AG04449 (cell line): ENCODE data around the gene LRRC28.

ENCODE experiments used
- CTCF ChIA-PET: fragments of 350-600 bp; formaldehyde crosslinking; extraction: SDS; loops from one replicate; lab custom pipeline; 2021; ENCODE audit warnings: antibody characterized with exemption; lab: Yijun Ruan, JAX
- POLR2A ChIA-PET: fragments of 400-600, 350-600 bp; formaldehyde crosslinking; extraction: SDS; loops from one replicate; lab custom pipeline; 2020; ENCODE audit warnings: antibody characterized with exemption, inconsistent platforms; lab: Yijun Ruan, JAX
- DNase-seq: peaks from one replicate; pipeline ENCODE4 v3.0.0-alpha.2; 2010; ENCODE audit warnings: low read depth, low spot score
- H3K4me3 ChIP-seq: 2 replicates; pipeline ENCODE4 v1.5.1; 2011; ENCODE audit warnings: low read depth, mild to moderate bottlenecking, control low read depth, low read length
- CTCF ChIP-seq: IDR thresholded peaks from one replicate; pipeline ENCODE4 v1.5.1; 2011; ENCODE audit warnings: mild to moderate bottlenecking, moderate library complexity, low read length, control low read depth, inconsistent platforms; ENCODE audit not compliant: insufficient read depth; ENCODE audit errors: missing control alignments

Gene LRRC28

GRCh38 chr15:99333981-99334380 is 82.7 kb downstream of the LRRC28 start:
- TF ChIP-seq CTCF = no peak
- no peak for DNase-seq
- H3K4me3 ChIP-seq = no peak overlapping the region
- POLR2A ChIA-PET = no interaction called here
- CTCF ChIA-PET = interaction anchor here (0.7 to 2.6 kb wide), 6 partner anchors 8 to 370 kb away, joined by 3 to 11 read pairs (median 4); no protein-coding TSS in a partner anchor

- POLR2A ChIA-PET = no interaction called here
- H3K4me3 ChIP-seq = no peak overlapping the region
- CTCF ChIA-PET = interaction anchor here (1.1 to 2.6 kb wide), 2 partner anchors 9 to 368 kb away, joined by 3 to 11 read pairs; no protein-coding TSS in a partner anchor
- no peak for TF ChIP-seq CTCF
- no peak for DNase-seq
Observed at GRCh38 chr15:99335508-99335907, 84.2 kb downstream of the LRRC28 start.

GRCh38 chr15:99336794-99337193 is 85.5 kb downstream of the LRRC28 start:
- TF ChIP-seq CTCF = no peak
- DNase-seq = no peak
- H3K4me3 ChIP-seq = no peak overlapping the region
- ChIA-PET POLR2A (no interaction called here), CTCF (interaction anchor here (1.1 to 1.5 kb wide), 2 partner anchors 11 to 368 kb away, joined by 3 read pairs; no protein-coding TSS in a partner anchor)

- ChIA-PET CTCF (interaction anchor here (0.7 to 4.3 kb wide), 8 partner anchors 20 to 364 kb away, joined by 3 to 25 read pairs (median 3); no protein-coding TSS in a partner anchor), POLR2A (interaction anchor here (0.9 kb wide), 1 partner anchor 16 kb away, joined by 4 read pairs; no protein-coding TSS in a partner anchor)
- no peak overlapping the region for H3K4me3 ChIP-seq
- no peak for DNase-seq
- TF ChIP-seq CTCF = no peak
Observed at GRCh38 chr15:99340347-99340746, 89.1 kb downstream of the LRRC28 start.

- no peak for TF ChIP-seq CTCF
- CTCF ChIA-PET = interaction anchor here (1.0 to 4.3 kb wide), 4 partner anchors 19 to 413 kb away, joined by 3 to 25 read pairs (median 5); no protein-coding TSS in a partner anchor
- DNase-seq = no peak
- POLR2A ChIA-PET = no interaction called here
- no peak overlapping the region for H3K4me3 ChIP-seq
Observed at GRCh38 chr15:99341786-99342185, 90.5 kb downstream of the LRRC28 start.

GRCh38 chr15:99343208-99343607 is 91.9 kb downstream of the LRRC28 start:
- TF ChIP-seq CTCF = no peak
- ChIA-PET CTCF (interaction anchor here (1.7 kb wide), 1 partner anchor 19 kb away, joined by 5 read pairs; no protein-coding TSS in a partner anchor), POLR2A (no interaction called here)
- H3K4me3 ChIP-seq = no peak overlapping the region
- no peak for DNase-seq
